HG03565 (cell line): ENCODE results near the gene SLC16A5.
"Not testable (repeated sequence)": the region's sequence is repeated elsewhere in the genome, so short reads cannot be mapped to it uniquely, and the experiment has no call there.

Experiments
- ATAC-seq: cut with Tn5 transposase; IDR thresholded peaks from one replicate; pipeline ENCODE4 v1.9.1; 2021; ENCODE audit warnings: mild to moderate bottlenecking, moderate library complexity; ENCODE audit not compliant: unreplicated experiment

Gene SLC16A5

GRCh38 chr17:75064040-75064439 lies 23.7 kb upstream of the SLC16A5 start:
- ATAC-seq = no peak

- ATAC-seq = no peak
Measured at GRCh38 chr17:75064460-75064859, 23.3 kb upstream of the SLC16A5 start.

DNA sequence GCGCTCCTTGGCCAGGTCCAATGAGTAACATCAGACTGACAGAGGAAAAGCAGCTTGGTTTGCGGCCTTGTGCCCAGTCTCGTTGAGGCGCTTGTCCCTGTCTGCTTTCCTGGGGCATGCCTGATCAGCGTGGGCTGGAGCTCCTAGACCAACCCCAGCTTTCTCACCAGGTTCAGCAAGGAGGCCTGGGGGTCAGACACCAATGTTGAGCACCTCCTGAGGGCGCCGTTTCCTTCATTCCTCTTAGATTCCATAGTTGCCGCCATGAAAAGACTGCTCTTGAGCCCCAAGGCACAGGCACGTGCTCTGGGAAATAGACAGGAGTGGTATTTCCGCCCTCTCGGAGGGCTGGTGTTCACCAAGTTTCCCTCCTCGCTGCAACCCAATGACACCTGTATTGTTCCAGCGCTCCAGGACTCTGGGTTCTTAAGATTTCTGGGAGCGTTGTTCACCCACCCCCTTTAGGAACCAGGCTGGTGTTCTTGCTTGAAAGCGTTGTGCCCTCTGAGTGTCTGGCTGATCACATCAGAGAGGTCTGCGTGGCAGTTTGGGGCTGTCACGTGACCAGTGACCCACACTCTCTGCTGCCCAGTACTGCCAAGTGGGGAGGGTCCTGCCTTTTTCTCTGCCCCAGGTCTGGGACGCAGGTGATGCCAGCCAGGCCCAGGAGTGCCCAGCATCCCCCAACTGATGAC lies 22.7 kb upstream of the SLC16A5 start:
- no peak for ATAC-seq

- no peak for ATAC-seq
Measured at GRCh38 chr17:75065562-75066151, 22.1 kb upstream of the SLC16A5 start.

DNA sequence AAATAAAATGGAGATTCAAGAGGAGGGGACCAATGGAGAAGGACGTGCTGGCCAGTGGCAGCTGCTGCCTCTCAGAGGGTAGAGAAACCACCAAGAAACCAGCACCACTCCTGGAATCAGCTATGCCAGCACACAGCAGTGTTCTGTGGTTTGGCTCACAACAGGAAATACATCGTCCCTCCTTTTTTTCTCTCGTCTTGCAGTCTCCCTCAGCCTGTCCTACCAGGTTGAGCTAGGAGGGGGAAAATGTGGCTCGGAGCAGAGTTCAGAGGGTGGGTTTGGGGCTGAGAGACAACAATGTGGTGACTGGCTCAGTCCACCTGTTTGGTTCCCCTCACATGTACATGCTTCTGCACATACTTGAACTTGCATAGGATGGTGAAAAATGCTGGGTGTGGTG lies 19.9 kb upstream of the SLC16A5 start:
- ATAC-seq = no peak

GRCh38 chr17:75068750-75069149 lies 19.0 kb upstream of the SLC16A5 start:
- no peak for ATAC-seq

- ATAC-seq = no peak
Measured at GRCh38 chr17:75069783-75070182, 18.0 kb upstream of the SLC16A5 start.

GRCh38 chr17:75071478-75072271 lies 16.1 kb upstream of the SLC16A5 start:
- ATAC-seq = not testable (repeated sequence)

- ATAC-seq = not testable (repeated sequence)
Measured at GRCh38 chr17:75072909-75073308, 14.8 kb upstream of the SLC16A5 start.

- ATAC-seq = no peak
Measured at GRCh38 chr17:75073618-75074047, 14.1 kb upstream of the SLC16A5 start.

GRCh38 chr17:75074532-75074931 lies 13.2 kb upstream of the SLC16A5 start:
- no peak for ATAC-seq

DNA sequence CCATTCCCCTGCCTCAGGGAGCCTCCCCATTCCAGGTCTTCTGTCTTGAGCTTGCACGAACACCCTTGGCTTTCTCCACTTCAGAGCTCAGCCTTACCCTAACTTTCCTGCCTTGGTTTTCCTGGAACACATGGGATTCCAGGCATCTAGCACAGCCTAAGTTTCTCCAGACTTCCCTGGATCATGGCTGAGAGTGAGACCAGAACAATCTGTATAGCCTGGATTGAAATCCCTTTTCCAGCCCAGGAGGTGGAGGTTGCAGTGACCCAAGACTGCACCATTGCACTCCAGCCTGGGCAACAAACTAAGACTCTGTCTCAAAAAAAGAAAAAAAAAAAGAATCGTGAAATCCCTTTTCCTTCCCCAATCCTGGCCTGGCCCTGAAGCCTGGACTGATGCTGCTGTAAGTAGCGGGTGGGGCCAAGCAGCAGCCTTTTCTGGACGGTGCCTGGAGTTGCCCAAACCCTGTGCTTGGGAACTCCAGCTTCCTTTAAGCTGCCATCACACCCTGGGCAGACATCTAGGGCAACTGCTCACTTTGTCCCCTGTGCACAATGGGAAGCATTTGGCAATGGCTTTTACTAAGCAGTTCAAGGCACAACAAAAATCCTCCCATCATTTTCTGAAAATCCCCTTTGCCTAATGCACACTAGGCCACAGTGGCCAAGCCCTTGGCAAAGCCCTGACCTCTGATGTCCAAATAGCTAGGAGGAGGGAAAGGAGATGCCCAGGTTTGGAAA lies 12.0 kb upstream of the SLC16A5 start:
- no peak for ATAC-seq

DNA sequence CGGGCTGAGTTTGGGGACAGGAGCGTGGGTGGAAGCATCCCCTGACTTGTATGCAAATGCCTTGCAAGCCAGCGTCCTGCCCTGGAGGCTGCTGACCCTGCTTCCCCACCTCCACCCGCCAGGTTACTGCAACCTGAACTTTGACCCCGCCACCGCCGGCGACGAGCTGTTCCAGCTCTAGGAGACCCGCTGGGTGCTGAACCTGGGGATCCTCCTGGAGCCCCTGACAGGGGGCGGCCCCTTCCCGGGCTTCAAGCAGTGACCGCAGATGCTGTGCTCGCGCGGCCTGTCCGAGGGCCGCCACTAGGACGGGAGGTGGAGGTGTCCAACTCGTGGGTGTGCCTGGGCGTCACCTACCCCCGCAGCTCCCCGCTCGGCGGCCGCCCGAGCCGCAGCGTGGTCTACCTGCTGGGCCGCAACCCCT lies 10.7 kb upstream of the SLC16A5 start:
- no peak for ATAC-seq

GRCh38 chr17:75077496-75078283 lies 10.1 kb upstream of the SLC16A5 start:
- no peak for ATAC-seq

DNA sequence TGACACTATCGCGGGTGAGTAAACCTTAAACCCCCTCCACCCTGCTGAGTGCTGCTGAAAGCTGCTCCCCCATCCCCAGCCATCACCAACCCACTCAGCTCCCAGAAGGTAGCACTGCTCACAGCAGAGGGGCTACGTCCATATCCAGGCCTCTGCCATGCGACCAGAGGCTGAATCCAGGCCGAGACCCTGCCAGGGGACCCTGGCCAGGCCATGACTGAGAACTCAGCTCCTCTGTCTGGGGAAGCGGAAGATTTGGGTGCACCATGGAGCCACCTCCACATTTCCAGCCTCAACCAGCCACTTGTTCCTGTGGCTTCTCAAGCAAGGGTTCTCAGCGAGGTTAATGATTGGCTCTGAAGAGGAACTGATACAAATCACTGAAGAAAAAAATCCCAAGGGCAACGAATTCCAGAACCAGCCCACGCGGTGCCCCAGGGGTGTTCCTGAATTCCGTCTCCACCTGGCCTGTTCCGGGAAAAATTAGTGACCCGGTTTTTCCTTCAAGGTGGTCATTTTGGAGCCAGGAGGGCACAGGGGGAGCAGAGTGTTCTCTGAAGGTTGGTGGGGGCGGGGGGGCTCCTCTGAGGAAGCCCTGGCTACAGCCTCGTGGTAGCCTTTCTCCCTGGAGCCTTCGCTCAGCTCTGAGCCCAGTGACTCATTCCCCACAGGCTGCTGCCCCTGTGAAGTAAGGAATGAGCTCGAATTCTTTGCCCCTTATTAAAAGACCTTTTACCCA lies 9.3 kb upstream of the SLC16A5 start:
- no peak for ATAC-seq

DNA sequence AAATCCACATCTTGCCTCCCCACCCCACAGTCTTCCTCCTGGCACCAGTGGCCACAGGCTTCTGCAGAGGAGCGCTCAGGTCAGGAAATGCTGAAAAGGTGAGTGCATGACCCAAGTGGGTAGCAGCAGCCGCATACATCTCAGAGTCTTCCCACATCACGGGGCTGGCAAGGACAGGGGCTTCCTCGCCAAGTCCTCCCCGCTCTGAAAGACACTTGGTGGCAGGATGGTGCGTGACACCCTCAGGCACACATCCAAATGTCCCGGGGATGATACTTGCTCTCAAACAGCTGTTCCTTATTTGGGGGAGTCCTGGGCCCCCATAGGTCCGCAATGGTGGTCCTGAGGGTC lies 8.8 kb upstream of the SLC16A5 start:
- ATAC-seq = no peak

DNA sequence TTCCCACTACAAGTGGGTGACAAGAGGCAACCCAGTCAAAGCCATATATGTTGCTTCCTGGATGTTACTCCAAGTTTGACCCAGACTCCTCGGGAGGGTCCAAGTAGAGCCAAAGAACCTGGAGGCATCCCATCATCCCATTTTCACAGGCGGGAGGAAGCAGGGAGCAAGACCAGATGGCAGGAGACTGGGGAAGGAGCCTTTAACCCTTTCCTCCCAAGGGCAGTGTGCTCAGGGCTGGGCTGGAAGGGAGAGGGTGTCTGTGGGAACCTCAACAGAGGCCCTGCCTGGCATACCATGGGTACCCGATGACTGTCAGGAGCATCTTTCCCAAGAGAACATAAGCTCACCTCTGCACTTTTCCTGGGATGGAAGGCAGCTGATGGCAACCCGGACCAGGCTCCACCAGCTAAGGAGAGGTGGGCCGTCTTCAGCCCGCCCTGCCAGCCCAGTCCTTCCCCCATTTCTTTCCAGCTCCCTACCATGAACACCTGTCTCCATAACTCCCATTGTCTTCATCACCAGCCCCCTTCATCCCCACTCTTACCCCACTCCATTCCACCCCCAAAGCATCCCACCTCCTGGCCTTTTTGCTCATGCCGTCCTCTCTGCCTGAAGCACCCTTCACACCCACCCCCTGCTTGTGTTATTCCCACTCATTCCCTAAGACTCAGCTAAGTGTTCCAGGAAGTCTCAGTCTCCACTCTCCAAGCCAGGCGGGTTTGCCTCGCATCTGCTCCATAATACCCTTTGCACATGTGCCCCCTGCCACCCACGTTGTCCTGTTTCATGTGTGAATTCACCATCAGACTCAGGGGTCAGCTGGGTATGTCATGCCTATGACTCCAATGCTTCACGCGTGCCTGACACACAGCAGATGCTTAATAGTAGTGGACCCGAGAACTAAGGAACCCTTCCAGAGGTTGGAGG lies 5.9 kb upstream of the SLC16A5 start:
- no peak for ATAC-seq

GRCh38 chr17:75082683-75083082 lies 5.1 kb upstream of the SLC16A5 start:
- no peak for ATAC-seq
